Naive thymus-derived CD8-positive, alpha-beta T cell (primary cell): ENCODE data around the gene CASQ2. TPM values are rescaled to one million over a fixed set of nuclear protein-coding genes. Genes with fewer than 3 reads are reported as not detected.

Experiments
- ATAC-seq, 2 donors: fragments of 150-1000 bp; cut with Tn5 transposase in 1 of 2; sonication (Bioruptor Pico), chemical (Tn5 transposase) in 1 of 2; 1 replicate in 1 of 2; 2 replicates in 1 of 2; pipeline ENCODE4 v1.10.0; 2021; ENCODE audit warnings: mild to moderate bottlenecking in 2 of 2, moderate library complexity in 2 of 2
- POLR2A ChIA-PET: fragments of 350-600 bp; sonication (Branson Sonifier 250); formaldehyde crosslinking; loops from one replicate; lab custom pipeline; 2021; ENCODE audit warnings: antibody characterized with exemption; lab: Charles Lee
- DNase-seq, 10 donors: peaks; one replicate each; pipeline versions ENCODE4 v3.0.0 to v3.0.0-alpha.2; 2020 to 2022
- H3K27ac Mint-ChIP-seq, 10 donors: one replicate each; pipeline ENCODE4 v1.8.0; 2020 to 2022; ENCODE audit warnings: mild to moderate bottlenecking in 10 of 10, mixed read lengths in 10 of 10, moderate library complexity in 4 of 10, inconsistent platforms in 1 of 10
- H3K27me3 Mint-ChIP-seq, 5 donors: one replicate each; pipeline ENCODE4 v1.8.0; 2021 to 2022; ENCODE audit warnings: mixed read lengths in 5 of 5
- H3K36me3 Mint-ChIP-seq, 3 donors: one replicate each; pipeline ENCODE4 v1.8.0; 2020 to 2022; ENCODE audit warnings: mixed read lengths in 3 of 3, mild to moderate bottlenecking in 2 of 3, inconsistent platforms in 1 of 3
- H3K4me1 Mint-ChIP-seq, 4 donors: one replicate each; pipeline ENCODE4 v1.8.0; 2021 to 2022; ENCODE audit warnings: mixed read lengths in 4 of 4
- H3K4me3 Mint-ChIP-seq, 10 donors: one replicate each; pipeline ENCODE4 v1.8.0; 2020 to 2022; ENCODE audit warnings: mild to moderate bottlenecking in 10 of 10, mixed read lengths in 10 of 10, moderate library complexity in 6 of 10, inconsistent platforms in 1 of 10
- H3K9me3 Mint-ChIP-seq, 9 donors: one replicate each; pipeline ENCODE4 v1.8.0; 2020 to 2022; ENCODE audit warnings: mixed read lengths in 9 of 9, mild to moderate bottlenecking in 3 of 9, inconsistent platforms in 1 of 9, moderate library complexity in 1 of 9
- polyA plus RNA-seq, 3 donors: library from polyadenylated mRNA; unstranded; fragments of 300-500 nt; fragmentation: Illumina TruSeq; gene quantifications; one replicate each; pipeline ENCODE4 v1.2.3, GENCODE V29; 2021
- total RNA-seq, 8 experiments: library from RNA in 2 of 8; stranded (reverse) in 2 of 8; gene quantifications; one replicate each; pipeline ENCODE4 v1.2.3 and lab custom pipeline; 2021 to 2026

CASQ2 gene
- total and polyA plus RNA-seq, 5 experiments from 2014 or later = not detected

- H3K27me3 Mint-ChIP-seq = peaks cover 9 to 26% (median 14%) of the 10 kb centered on the region in 5 donors
- ATAC-seq = no peak
These were observed 2.8 kb upstream of the CASQ2 start for GRCh38 chr1:115771094-115771846.

GRCh38 chr1:115767403-115767802 lies 1.1 kb downstream of the CASQ2 start:
- peaks cover 3 to 37% (median 8%) of the 10 kb centered on the region in 5 donors for H3K27me3 Mint-ChIP-seq
- no peak overlapping the region for H3K4me3 Mint-ChIP-seq
- H3K36me3 Mint-ChIP-seq = no peaks in the 10 kb centered on the region
- H3K9me3 Mint-ChIP-seq = peaks cover 0 to under 1% (median 0%) of the 10 kb centered on the region in 9 donors
- no peaks in the 10 kb centered on the region for H3K4me1 Mint-ChIP-seq
- POLR2A ChIA-PET = no interaction called here
- H3K27ac Mint-ChIP-seq = no peak overlapping the region
- ATAC-seq = no peak
- DNase-seq = no peak

More at GRCh38 chr1:115771094-115771846, 2.8 kb upstream of the CASQ2 start:
- H3K9me3 Mint-ChIP-seq = no peaks in the 10 kb centered on the region
- H3K36me3 Mint-ChIP-seq = no peaks in the 10 kb centered on the region
- DNase-seq = no peak
- POLR2A ChIA-PET = no interaction called here
- H3K27ac Mint-ChIP-seq = no peak overlapping the region
- H3K4me1 Mint-ChIP-seq = no peaks in the 10 kb centered on the region
- H3K4me3 Mint-ChIP-seq = no peak overlapping the region

DNA sequence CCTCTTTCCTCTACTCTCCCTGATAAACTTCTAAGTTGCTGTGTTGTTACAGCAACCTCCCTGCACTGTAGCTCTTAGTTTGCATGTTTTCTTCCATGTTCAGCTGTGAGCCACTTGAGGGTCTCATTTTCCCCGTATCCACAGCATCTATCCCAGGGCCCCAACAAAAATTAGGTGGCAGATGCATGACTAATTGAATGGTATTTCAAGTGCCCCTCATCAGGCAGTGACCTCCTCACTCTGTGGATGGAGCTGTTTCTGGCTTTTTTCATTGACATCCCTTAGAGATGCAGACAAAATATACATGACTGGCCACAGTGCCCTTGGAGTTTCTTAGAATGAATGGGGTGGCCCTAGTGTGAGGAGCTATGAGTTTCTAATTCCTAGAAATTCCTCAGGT lies 3.4 kb downstream of the CASQ2 start:
- POLR2A ChIA-PET = no interaction called here
- DNase-seq (no peak), ATAC-seq (no peak)
- H3K27me3 Mint-ChIP-seq = peaks cover 3 to 33% (median 3%) of the 10 kb centered on the region in 5 donors
- H3K36me3 Mint-ChIP-seq = peaks cover 0 to under 1% (median 0%) of the 10 kb centered on the region in 3 donors
- H3K4me3 Mint-ChIP-seq = no peak overlapping the region
- H3K27ac Mint-ChIP-seq = no peak overlapping the region
- H3K9me3 Mint-ChIP-seq = peaks cover 0 to 4% (median under 1%) of the 10 kb centered on the region in 9 donors
- H3K4me1 Mint-ChIP-seq = no peaks in the 10 kb centered on the region

GRCh38 chr1:115764541-115764940 lies 4.0 kb downstream of the CASQ2 start:
- no peak overlapping the region for H3K27ac Mint-ChIP-seq
- peaks cover 0 to 6% (median 0%) of the 10 kb centered on the region in 3 donors for H3K36me3 Mint-ChIP-seq
- DNase-seq = no peak
- H3K4me1 Mint-ChIP-seq = no peaks in the 10 kb centered on the region
- peaks cover 0 to 9% (median 3%) of the 10 kb centered on the region in 9 donors for H3K9me3 Mint-ChIP-seq
- POLR2A ChIA-PET = no interaction called here
- no peak for ATAC-seq
- H3K4me3 Mint-ChIP-seq = no peak overlapping the region
- peaks cover 3 to 33% (median 3%) of the 10 kb centered on the region in 5 donors for H3K27me3 Mint-ChIP-seq

GRCh38 chr1:115762779-115763178 lies 5.7 kb downstream of the CASQ2 start:
- Mint-ChIP-seq H3K27ac (no peak overlapping the region), H3K36me3 (peaks cover 0 to 11% (median 0%) of the 10 kb centered on the region in 3 donors), H3K4me1 (no peaks in the 10 kb centered on the region), H3K27me3 (peaks cover 0 to 24% (median 3%) of the 10 kb centered on the region in 5 donors), H3K4me3 (no peak overlapping the region), H3K9me3 (peaks cover 0 to 22% (median 5%) of the 10 kb centered on the region in 9 donors)
- DNase-seq (no peak), ATAC-seq (no peak)
- POLR2A ChIA-PET = no interaction called here

DNA sequence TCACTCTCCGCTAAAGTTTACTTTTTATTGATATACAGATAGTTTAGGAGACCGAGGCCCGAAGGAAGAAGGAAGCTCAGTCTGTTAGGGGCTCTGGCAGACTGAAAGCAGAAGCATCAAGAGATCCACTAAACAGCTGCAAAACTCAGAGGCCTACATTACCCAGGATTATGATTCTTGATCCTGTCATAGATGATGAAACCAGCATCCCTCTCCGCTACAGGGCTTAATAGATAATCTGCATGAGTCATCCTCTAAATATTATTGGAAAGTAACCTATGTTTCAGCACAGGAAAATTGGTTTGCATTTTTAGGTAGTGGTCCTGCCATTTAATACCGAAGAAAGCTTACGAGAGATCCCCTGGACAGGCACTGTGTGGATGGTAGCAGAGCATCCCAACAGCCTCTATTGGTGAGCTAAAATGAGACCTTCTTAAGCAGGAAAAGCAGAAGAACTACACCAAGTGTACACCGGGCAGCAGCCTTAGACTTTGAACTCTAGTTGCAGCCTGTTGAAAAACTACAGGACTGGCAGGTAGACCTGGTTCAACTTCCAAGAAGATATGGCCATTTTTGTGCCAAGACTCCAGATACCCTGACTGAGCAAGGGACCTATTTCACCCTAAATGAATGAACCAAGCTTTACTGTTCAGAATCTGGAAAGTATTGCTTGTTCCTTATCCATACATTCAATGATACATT lies 6.8 kb downstream of the CASQ2 start:
- peaks cover 0 to 24% (median 3%) of the 10 kb centered on the region in 5 donors for H3K27me3 Mint-ChIP-seq
- H3K27ac Mint-ChIP-seq = no peak overlapping the region
- DNase-seq = no peak

DNA sequence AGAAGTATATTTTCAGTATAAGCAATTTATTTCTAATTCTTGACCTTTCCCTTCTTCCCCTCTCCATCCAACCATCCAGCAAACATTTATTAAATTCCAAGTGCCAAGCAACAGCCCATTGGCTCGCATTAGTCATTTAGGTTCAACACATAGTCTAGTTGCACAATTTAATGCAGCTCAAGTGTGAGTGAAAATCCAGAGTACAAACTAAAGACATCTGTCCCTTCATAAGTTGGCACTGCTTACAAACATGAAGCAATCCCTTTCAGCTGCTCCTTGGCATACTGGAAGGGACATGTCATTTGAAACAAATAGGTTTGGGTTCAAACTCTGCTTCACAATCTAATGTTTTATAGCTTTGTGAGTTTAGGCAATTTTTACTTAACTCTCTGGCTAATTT lies 10.7 kb downstream of the CASQ2 start:
- ATAC-seq (no peak), DNase-seq (no peak)
- Mint-ChIP-seq H3K36me3 (peaks cover 0 to 11% (median 0%) of the 10 kb centered on the region in 3 donors), H3K27ac (no peak overlapping the region), H3K9me3 (peaks cover 0 to 22% (median 5%) of the 10 kb centered on the region in 9 donors), H3K4me1 (no peaks in the 10 kb centered on the region), H3K4me3 (no peak overlapping the region), H3K27me3 (peaks cover 1 to 11% (median 3%) of the 10 kb centered on the region in 5 donors)
- POLR2A ChIA-PET = no interaction called here

More for the DNA sequence above, 6.8 kb downstream of the CASQ2 start:
- peaks cover 0 to 22% (median 5%) of the 10 kb centered on the region in 9 donors for H3K9me3 Mint-ChIP-seq
- no peak overlapping the region for H3K4me3 Mint-ChIP-seq
- peaks cover 0 to 11% (median 0%) of the 10 kb centered on the region in 3 donors for H3K36me3 Mint-ChIP-seq
- no peak for ATAC-seq
- POLR2A ChIA-PET = no interaction called here
- no peaks in the 10 kb centered on the region for H3K4me1 Mint-ChIP-seq

DNA sequence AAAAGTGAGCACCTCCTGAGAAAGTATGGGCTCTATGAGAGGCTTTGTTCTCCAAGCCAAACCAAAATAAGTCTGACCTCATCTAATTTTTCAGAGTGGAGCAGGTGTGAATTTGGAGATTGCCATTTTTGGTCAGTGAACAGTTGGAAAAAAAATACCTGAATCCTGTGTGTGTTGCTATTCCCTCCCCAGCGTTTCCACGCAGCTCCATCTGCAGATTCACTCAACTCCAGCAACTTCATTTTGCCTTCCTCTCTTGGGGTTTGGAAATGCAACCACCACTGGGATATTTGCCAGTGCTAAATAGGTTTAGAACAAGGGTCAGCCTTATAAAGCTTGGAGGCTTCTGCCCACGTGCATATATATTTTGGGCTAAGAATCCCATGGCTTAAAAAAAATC lies 11.2 kb downstream of the CASQ2 start:
- Mint-ChIP-seq H3K36me3 (peaks cover 0 to 11% (median 0%) of the 10 kb centered on the region in 3 donors), H3K27me3 (peaks cover 3 to 13% (median 7%) of the 10 kb centered on the region in 5 donors), H3K9me3 (peaks cover 0 to 22% (median 5%) of the 10 kb centered on the region in 9 donors), H3K4me1 (no peaks in the 10 kb centered on the region), H3K4me3 (no peak overlapping the region), H3K27ac (no peak overlapping the region)
- no peak for ATAC-seq
- no peak for DNase-seq
- POLR2A ChIA-PET = no interaction called here

DNA sequence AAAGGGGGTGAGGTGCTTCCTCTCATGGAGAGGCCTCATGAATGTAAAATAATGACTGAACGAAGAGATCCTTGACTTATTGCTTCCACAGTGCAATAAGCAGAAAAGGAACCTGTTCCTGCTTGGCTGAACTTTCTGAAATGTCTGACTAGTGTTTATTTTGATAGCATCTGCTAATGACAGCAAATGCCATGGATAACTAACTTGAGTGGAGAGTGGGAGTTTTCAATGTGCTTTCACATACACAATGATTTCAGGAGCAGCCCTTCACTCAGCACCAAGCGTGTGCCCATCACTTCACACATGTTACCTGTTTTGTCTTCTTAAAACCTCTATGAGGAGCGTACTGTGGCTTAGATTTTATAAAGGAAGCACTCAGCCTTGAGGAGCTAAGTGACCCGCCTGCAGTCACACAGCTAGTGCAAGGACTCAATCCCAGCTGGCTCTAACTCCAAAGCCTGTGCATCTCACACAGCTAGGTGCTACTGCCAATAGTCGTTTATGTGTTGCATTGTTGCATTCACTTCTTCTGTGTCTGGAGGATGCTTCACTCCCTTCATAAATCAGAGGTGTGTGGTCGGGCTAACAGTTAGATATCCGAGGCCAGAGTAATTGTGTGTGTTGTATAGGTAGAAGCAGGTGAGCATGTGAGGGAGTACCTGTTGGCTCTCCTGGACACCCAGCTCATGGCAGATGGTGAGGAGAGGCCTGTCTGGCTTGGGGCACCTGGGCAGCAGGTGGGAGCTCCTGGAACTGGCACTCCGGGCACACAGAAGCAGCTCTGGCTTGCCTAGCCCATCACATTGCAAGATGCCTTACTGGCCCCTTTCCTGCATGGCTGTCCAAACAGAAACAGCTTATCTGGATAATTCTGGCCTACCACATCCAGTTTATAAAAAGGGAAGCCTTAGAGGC lies 12.8 kb downstream of the CASQ2 start:
- H3K9me3 Mint-ChIP-seq = peaks cover 0 to 22% (median 4%) of the 10 kb centered on the region in 9 donors
- H3K36me3 Mint-ChIP-seq = peaks cover 0 to 11% (median 0%) of the 10 kb centered on the region in 3 donors
- H3K4me3 Mint-ChIP-seq = no peak overlapping the region
- no peak for DNase-seq
- H3K4me1 Mint-ChIP-seq = no peaks in the 10 kb centered on the region
- H3K27me3 Mint-ChIP-seq = peaks cover 3 to 22% (median 12%) of the 10 kb centered on the region in 5 donors
- no peak overlapping the region for H3K27ac Mint-ChIP-seq
- POLR2A ChIA-PET = no interaction called here
- ATAC-seq = no peak

- ATAC-seq (no peak), DNase-seq (no peak)
- Mint-ChIP-seq H3K27ac (no peak overlapping the region), H3K9me3 (peaks cover 0 to 5% (median 0%) of the 10 kb centered on the region in 9 donors), H3K36me3 (no peaks in the 10 kb centered on the region), H3K27me3 (peaks cover 3 to 32% (median 22%) of the 10 kb centered on the region in 5 donors), H3K4me1 (no peaks in the 10 kb centered on the region), H3K4me3 (no peak overlapping the region)
- POLR2A ChIA-PET = no interaction called here
These were observed 14.7 kb downstream of the CASQ2 start for GRCh38 chr1:115753830-115754229.

- Mint-ChIP-seq H3K27me3 (peaks cover 3 to 32% (median 22%) of the 10 kb centered on the region in 5 donors), H3K4me1 (no peaks in the 10 kb centered on the region), H3K36me3 (no peaks in the 10 kb centered on the region), H3K4me3 (no peak overlapping the region), H3K9me3 (peaks cover 0 to under 1% (median 0%) of the 10 kb centered on the region in 9 donors), H3K27ac (no peak overlapping the region)
- no peak for DNase-seq
- POLR2A ChIA-PET = no interaction called here
- ATAC-seq = no peak
These were observed 15.2 kb downstream of the CASQ2 start for GRCh38 chr1:115753361-115753760.
